Ectodermal cell (in vitro differentiated cells): Measurements from ENCODE around the gene GTF3C1.

Source experiments
- H3K27ac ChIP-seq: 2 replicates; pipeline ENCODE4 v1.7.0; 2013; ENCODE audit warnings: mild to moderate bottlenecking, low read depth, low read length; ENCODE audit not compliant: insufficient read depth, poor library complexity, severe bottlenecking
- H3K27me3 ChIP-seq: 2 replicates; pipeline ENCODE4 v1.7.0; 2013; ENCODE audit warnings: mild to moderate bottlenecking, low read length; ENCODE audit not compliant: insufficient read depth, control insufficient read depth, poor library complexity, severe bottlenecking
- H3K36me3 ChIP-seq: one replicate; pipeline ENCODE4 v1.7.0; 2013; ENCODE audit warnings: low read length; ENCODE audit not compliant: control insufficient read depth, insufficient read depth
- H3K4me1 ChIP-seq: one replicate; pipeline ENCODE4 v1.7.0; 2013; ENCODE audit warnings: low read length; ENCODE audit not compliant: control insufficient read depth, insufficient read depth
- H3K4me3 ChIP-seq: 2 replicates; pipeline ENCODE4 v1.7.0; 2013; ENCODE audit warnings: low read depth, low read length, control low read depth; ENCODE audit not compliant: insufficient read depth
- H3K9me3 ChIP-seq: 2 replicates; pipeline ENCODE4 v1.7.0; 2013; ENCODE audit warnings: mild to moderate bottlenecking, low read length, moderate library complexity; ENCODE audit not compliant: control insufficient read depth
- WGBS, 2 experiments: methylation state at CpG; one replicate each; pipeline ENCODE4 v1.1.7; 2013; ENCODE audit warnings: missing lambda C conversion rate in 2 of 2; 5-methylcytosine and 5-hydroxymethylcytosine counted together

Gene GTF3C1

GRCh38 chr16:27468941-27469531 is 80.7 kb downstream of the GTF3C1 start:
- H3K27ac ChIP-seq = no peak overlapping the region
- peaks cover 64% of the 10 kb centered on the region for H3K36me3 ChIP-seq
- H3K9me3 ChIP-seq = no peaks in the 10 kb centered on the region
- no peaks in the 10 kb centered on the region for H3K27me3 ChIP-seq
- H3K4me1 ChIP-seq = no peaks in the 10 kb centered on the region
- WGBS, 2 experiments = 94 to 95% methylated on average over 22 of the region's 22 CpGs
- H3K4me3 ChIP-seq = no peak overlapping the region

GRCh38 chr16:27465483-27465879 is 84.2 kb downstream of the GTF3C1 start:
- H3K9me3 ChIP-seq = no peaks in the 10 kb centered on the region
- no peak overlapping the region for H3K27ac ChIP-seq
- WGBS, 2 experiments = 88 to 93% methylated on average over 8 of the region's 8 CpGs
- H3K4me1 ChIP-seq = no peaks in the 10 kb centered on the region
- H3K4me3 ChIP-seq = no peak overlapping the region
- no peaks in the 10 kb centered on the region for H3K27me3 ChIP-seq
- H3K36me3 ChIP-seq = peaks cover 59% of the 10 kb centered on the region

GRCh38 chr16:27464626-27465482 is 84.9 kb downstream of the GTF3C1 start:
- 96 to 97% methylated on average over 33 of the region's 33 CpGs for WGBS, 2 experiments
- Histone ChIP-seq H3K4me1 (no peaks in the 10 kb centered on the region), H3K9me3 (no peaks in the 10 kb centered on the region), H3K27ac (no peak overlapping the region), H3K36me3 (peaks cover 61% of the 10 kb centered on the region), H3K27me3 (no peaks in the 10 kb centered on the region), H3K4me3 (no peak overlapping the region)

GRCh38 chr16:27463741-27464591 is 85.7 kb downstream of the GTF3C1 start:
- no peaks in the 10 kb centered on the region for H3K4me1 ChIP-seq
- no peak overlapping the region for H3K27ac ChIP-seq
- no peaks in the 10 kb centered on the region for H3K27me3 ChIP-seq
- no peak overlapping the region for H3K4me3 ChIP-seq
- 95 to 96% methylated on average over 32 of the region's 32 CpGs for WGBS, 2 experiments
- H3K36me3 ChIP-seq = peaks cover 58% of the 10 kb centered on the region
- H3K9me3 ChIP-seq = no peaks in the 10 kb centered on the region

GRCh38 chr16:27462846-27463682 is 86.6 kb downstream of the GTF3C1 start:
- Histone ChIP-seq H3K27me3 (no peaks in the 10 kb centered on the region), H3K27ac (no peak overlapping the region), H3K4me3 (no peak overlapping the region), H3K4me1 (no peaks in the 10 kb centered on the region), H3K9me3 (no peaks in the 10 kb centered on the region), H3K36me3 (peaks cover 53% of the 10 kb centered on the region)
- 94 to 95% methylated on average over 24 of the region's 24 CpGs for WGBS, 2 experiments

GRCh38 chr16:27462200-27462845 is 87.4 kb downstream of the GTF3C1 start:
- Histone ChIP-seq H3K27me3 (no peaks in the 10 kb centered on the region), H3K4me1 (no peaks in the 10 kb centered on the region), H3K4me3 (no peak overlapping the region), H3K27ac (no peak overlapping the region), H3K36me3 (peaks cover 46% of the 10 kb centered on the region), H3K9me3 (no peaks in the 10 kb centered on the region)
- 94 to 95% methylated on average over 18 of the region's 18 CpGs for WGBS, 2 experiments

GRCh38 chr16:27461483-27462171 is 88.1 kb downstream of the GTF3C1 start:
- 95% methylated on average over 16 of the region's 16 CpGs for WGBS, 2 experiments
- Histone ChIP-seq H3K9me3 (no peaks in the 10 kb centered on the region), H3K36me3 (peaks cover 42% of the 10 kb centered on the region), H3K4me1 (no peaks in the 10 kb centered on the region), H3K4me3 (no peak overlapping the region), H3K27ac (no peak overlapping the region), H3K27me3 (no peaks in the 10 kb centered on the region)

GRCh38 chr16:27460663-27461482 is 88.8 kb downstream of the GTF3C1 start:
- Histone ChIP-seq H3K4me3 (no peak overlapping the region), H3K9me3 (no peaks in the 10 kb centered on the region), H3K27ac (no peak overlapping the region), H3K27me3 (no peaks in the 10 kb centered on the region), H3K36me3 (peaks cover 40% of the 10 kb centered on the region), H3K4me1 (no peaks in the 10 kb centered on the region)
- 92 to 94% methylated on average over 20 of the region's 20 CpGs for WGBS, 2 experiments
